ENCODE measurements around the gene WIPF2.

DNA sequence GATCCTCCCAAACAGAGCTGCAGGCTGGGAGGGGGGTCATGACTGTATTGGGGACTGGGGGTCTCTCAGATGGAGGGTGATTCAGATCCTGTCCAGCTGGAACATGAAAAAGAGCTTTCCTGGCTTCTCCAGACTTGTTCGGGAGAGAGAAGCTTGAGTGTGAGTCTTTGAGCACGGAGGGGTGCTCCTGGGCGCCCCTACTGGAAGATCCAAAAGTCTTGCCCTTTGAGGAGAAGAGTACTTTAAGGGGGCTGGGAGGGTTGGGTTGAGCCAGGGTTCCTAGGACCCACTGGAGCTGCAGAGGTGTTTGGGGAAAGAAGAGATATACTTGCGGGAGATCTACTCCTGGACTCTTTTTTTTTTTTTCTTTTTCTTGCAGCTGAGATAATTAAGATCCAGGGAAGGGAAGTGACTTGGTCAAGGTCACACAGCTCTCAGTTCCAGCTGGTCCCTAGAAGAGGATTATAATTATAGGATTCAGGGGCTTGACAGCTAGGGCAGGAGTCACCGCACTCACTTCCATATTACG, 98.3 kb downstream of the WIPF2 start:
- no peak for TF ChIP-seq POLR2A (IDR thresholded peaks at IDR 0.05; ENCODE audit: low read depth)
- TF ChIP-seq, protein P1, sequence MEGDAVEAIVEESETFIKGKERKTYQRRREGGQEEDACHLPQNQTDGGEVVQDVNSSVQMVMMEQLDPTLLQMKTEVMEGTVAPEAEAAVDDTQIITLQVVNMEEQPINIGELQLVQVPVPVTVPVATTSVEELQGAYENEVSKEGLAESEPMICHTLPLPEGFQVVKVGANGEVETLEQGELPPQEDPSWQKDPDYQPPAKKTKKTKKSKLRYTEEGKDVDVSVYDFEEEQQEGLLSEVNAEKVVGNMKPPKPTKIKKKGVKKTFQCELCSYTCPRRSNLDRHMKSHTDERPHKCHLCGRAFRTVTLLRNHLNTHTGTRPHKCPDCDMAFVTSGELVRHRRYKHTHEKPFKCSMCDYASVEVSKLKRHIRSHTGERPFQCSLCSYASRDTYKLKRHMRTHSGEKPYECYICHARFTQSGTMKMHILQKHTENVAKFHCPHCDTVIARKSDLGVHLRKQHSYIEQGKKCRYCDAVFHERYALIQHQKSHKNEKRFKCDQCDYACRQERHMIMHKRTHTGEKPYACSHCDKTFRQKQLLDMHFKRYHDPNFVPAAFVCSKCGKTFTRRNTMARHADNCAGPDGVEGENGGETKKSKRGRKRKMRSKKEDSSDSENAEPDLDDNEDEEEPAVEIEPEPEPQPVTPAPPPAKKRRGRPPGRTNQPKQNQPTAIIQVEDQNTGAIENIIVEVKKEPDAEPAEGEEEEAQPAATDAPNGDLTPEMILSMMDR (IDR thresholded peaks at IDR 0.05): peak; percentile 41 to 64 (median 42)
